Fibroblast of mammary gland (primary cell): ENCODE data around the gene NDUFS3.

Experiments
- DNase-seq: peaks from one replicate; pipeline ENCODE4 v3.0.0-alpha.2; 2010; ENCODE audit warnings: low read depth
- H3K4me3 ChIP-seq: 2 replicates; pipeline ENCODE4 v1.5.1; 2011; ENCODE audit warnings: low read depth, mild to moderate bottlenecking, low read length, moderate library complexity; ENCODE audit not compliant: control insufficient read depth
- CTCF ChIP-seq: conservative IDR thresholded peaks from 2 replicates; pipeline ENCODE4 v1.5.1; 2011; ENCODE audit warnings: low read depth, low read length, inconsistent platforms; ENCODE audit not compliant: control insufficient read depth, insufficient read depth

The NDUFS3 gene

GRCh38 chr11:47611348-47611794 is 32.5 kb downstream of the NDUFS3 start:
- no peak for TF ChIP-seq CTCF
- no peak for DNase-seq
- no peak overlapping the region for H3K4me3 ChIP-seq

GRCh38 chr11:47615249-47615648 is 36.4 kb downstream of the NDUFS3 start:
- no peak for TF ChIP-seq CTCF
- DNase-seq = no peak
- no peak overlapping the region for H3K4me3 ChIP-seq

- no peak overlapping the region for H3K4me3 ChIP-seq
- peak; percentile 85 for DNase-seq
- peak; percentile 99 for TF ChIP-seq CTCF
These were observed 38.0 kb downstream of the NDUFS3 start for GRCh38 chr11:47616726-47617416.

GRCh38 chr11:47617417-47617809 is 38.5 kb downstream of the NDUFS3 start:
- DNase-seq = peak; percentile 70
- no peak for TF ChIP-seq CTCF
- H3K4me3 ChIP-seq = no peak overlapping the region

GRCh38 chr11:47620836-47621378 is 42.0 kb downstream of the NDUFS3 start:
- H3K4me3 ChIP-seq = no peak overlapping the region
- DNase-seq = no peak
- no peak for TF ChIP-seq CTCF

GRCh38 chr11:47626234-47626633 is 47.4 kb downstream of the NDUFS3 start:
- DNase-seq = no peak
- TF ChIP-seq CTCF = no peak
- no peak overlapping the region for H3K4me3 ChIP-seq
